HCT116 (cell line): Measurements from ENCODE around the gene IL36A.

Source experiments
- CTCF ChIP-seq, 3 experiments: fragments of 200-600 bp in 1 of 3; sonication (generic) in 1 of 3; IDR thresholded peaks in 2 of 3; conservative IDR thresholded peaks in 1 of 3; 2 replicates each; pipeline ENCODE4 v1.5.1; 2012 to 2017; ENCODE audit warnings: low read depth in 2 of 3, low read length in 2 of 3, antibody characterized with exemption in 1 of 3, borderline replicate concordance in 1 of 3, control low read depth in 1 of 3, mild to moderate bottlenecking in 1 of 3, mixed read lengths in 1 of 3, mixed run types in 1 of 3, moderate library complexity in 1 of 3; ENCODE audit not compliant: insufficient read depth in 1 of 3
- POLR2AphosphoS5 ChIP-seq: IDR thresholded peaks from 2 replicates; pipeline ENCODE4 v1.6.1; 2011; ENCODE audit warnings: mild to moderate bottlenecking, low read depth, low read length, moderate library complexity
- TCF7L2 ChIP-seq: IDR thresholded peaks from 2 replicates; pipeline ENCODE4 v1.7.0; 2011; ENCODE audit warnings: borderline replicate concordance, inconsistent platforms; ENCODE audit not compliant: insufficient read depth, insufficient read length; ENCODE audit errors: extremely low read depth

- TF ChIP-seq CTCF (IDR thresholded peaks at IDR 0.05 in 2 of 3, conservative IDR thresholded peaks at IDR 0.05 in 1 of 3; ENCODE audit: borderline replicate concordance in 1 of 3, insufficient read depth in 1 of 3, low read depth in 2 of 3, low read length in 2 of 3) (no peak), TCF7L2 (no peak), POLR2AphosphoS5 (no peak)
Measured at GRCh38 chr2:113015655-113016054, 10.4 kb downstream of the IL36A start.
